PFSK-1 (cell line): ENCODE data around the gene IL1RAPL2.

Experiments used
- FOXP2 ChIP-seq: optimal IDR thresholded peaks from 2 replicates; pipeline ENCODE3; 2011; ENCODE audit warnings: borderline replicate concordance, control low read depth, inconsistent platforms; ENCODE audit not compliant: insufficient read depth; ENCODE audit errors: extremely low read length, extremely low read depth
- POLR2AphosphoS5 ChIP-seq: IDR thresholded peaks from 2 replicates; pipeline ENCODE4 v1.6.1; 2012; ENCODE audit warnings: low read depth, mild to moderate bottlenecking, control low read depth, low read length, moderate library complexity
- REST ChIP-seq, 2 experiments: IDR thresholded peaks; 2 replicates each; pipeline versions ENCODE4 v1.6.1 to v1.8.0; 2011 to 2012; ENCODE audit warnings: low read depth in 2 of 2, low read length in 2 of 2, control low read depth in 1 of 2, inconsistent platforms in 1 of 2, mild to moderate bottlenecking in 1 of 2, moderate library complexity in 1 of 2; ENCODE audit not compliant: insufficient read depth in 1 of 2
- SIN3A ChIP-seq: IDR thresholded peaks from 2 replicates; pipeline ENCODE4 v1.6.1; 2012; ENCODE audit warnings: mild to moderate bottlenecking, low read length, moderate library complexity, borderline replicate concordance; ENCODE audit not compliant: insufficient read depth
- TAF1 ChIP-seq: IDR thresholded peaks from 2 replicates; pipeline ENCODE4 v1.6.1; 2012; ENCODE audit warnings: low read length, control low read depth, borderline replicate concordance; ENCODE audit not compliant: insufficient read depth

The IL1RAPL2 gene

GRCh38 chrX:104833401-104833800, 267.4 kb downstream of the IL1RAPL2 start:
- no peak for TF ChIP-seq TAF1

- no peak for TF ChIP-seq SIN3A
- no peak for TF ChIP-seq FOXP2
- no peak for TF ChIP-seq TAF1
- no peak for TF ChIP-seq REST (IDR thresholded peaks at IDR 0.05; ENCODE audit: insufficient read depth in 1 of 2, low read depth in 2 of 2, low read length in 2 of 2)
- TF ChIP-seq POLR2AphosphoS5 = no peak
Measured at GRCh38 chrX:104842646-104843045, 276.6 kb downstream of the IL1RAPL2 start.

- TF ChIP-seq SIN3A (no peak), TAF1 (no peak), POLR2AphosphoS5 (no peak), FOXP2 (no peak)
Measured at GRCh38 chrX:104852241-104852640, 286.2 kb downstream of the IL1RAPL2 start.

GRCh38 chrX:104854188-104854587, 288.2 kb downstream of the IL1RAPL2 start:
- TF ChIP-seq POLR2AphosphoS5 = no peak
- no peak for TF ChIP-seq TAF1
- no peak for TF ChIP-seq REST (IDR thresholded peaks at IDR 0.05; ENCODE audit: insufficient read depth in 1 of 2, low read depth in 2 of 2, low read length in 2 of 2)
- TF ChIP-seq FOXP2 = no peak
- TF ChIP-seq SIN3A = no peak

- TF ChIP-seq TAF1 (no peak), REST (IDR thresholded peaks at IDR 0.05; ENCODE audit: insufficient read depth in 1 of 2, low read depth in 2 of 2, low read length in 2 of 2) (no peak), FOXP2 (no peak), POLR2AphosphoS5 (no peak), SIN3A (no peak)
Measured at GRCh38 chrX:104854790-104855340, 288.9 kb downstream of the IL1RAPL2 start.

- TF ChIP-seq SIN3A (no peak), TAF1 (no peak), FOXP2 (no peak)
Measured at GRCh38 chrX:104863466-104863865, 297.5 kb downstream of the IL1RAPL2 start.

- TF ChIP-seq POLR2AphosphoS5 (no peak), FOXP2 (no peak), SIN3A (no peak), TAF1 (no peak), REST (IDR thresholded peaks at IDR 0.05; ENCODE audit: insufficient read depth in 1 of 2, low read depth in 2 of 2, low read length in 2 of 2) (no peak)
Measured at GRCh38 chrX:104864296-104864695, 298.3 kb downstream of the IL1RAPL2 start.
